Stimulated activated CD4-positive, alpha-beta T cell treated with anti-CD3 and anti-CD28 coated beads, Interleukin-4, amount 100 ng/mL, for 48 hours (primary cell): ENCODE measurements around the gene EP300.
"Not testable (repeated sequence)": the region's sequence is repeated elsewhere in the genome, so short reads cannot be mapped to it uniquely, and the experiment has no call there.

ENCODE experiments used
- DNase-seq, 2 donors: peaks; one replicate each; pipeline ENCODE4 v3.0.0-alpha.2; 2020; ENCODE audit warnings: low read depth in 2 of 2

Gene EP300

DNA sequence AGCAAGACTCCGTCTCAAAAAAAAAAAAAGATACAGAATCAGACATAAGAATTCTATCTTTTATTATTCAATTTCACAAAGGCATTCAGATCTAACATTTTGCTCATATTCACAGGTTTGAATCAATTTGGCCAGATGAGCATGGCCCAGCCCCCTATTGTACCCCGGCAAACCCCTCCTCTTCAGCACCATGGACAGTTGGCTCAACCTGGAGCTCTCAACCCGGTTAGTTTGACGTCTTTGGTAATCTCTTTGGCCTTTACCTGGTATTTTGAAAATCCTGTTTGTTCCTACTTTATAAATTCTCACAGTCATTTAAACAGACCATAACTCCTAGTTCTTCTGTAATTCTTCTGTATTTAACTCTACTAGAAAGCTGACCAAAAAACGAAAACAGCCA is 55.3 kb downstream of the EP300 start:
- no peak for DNase-seq

DNA sequence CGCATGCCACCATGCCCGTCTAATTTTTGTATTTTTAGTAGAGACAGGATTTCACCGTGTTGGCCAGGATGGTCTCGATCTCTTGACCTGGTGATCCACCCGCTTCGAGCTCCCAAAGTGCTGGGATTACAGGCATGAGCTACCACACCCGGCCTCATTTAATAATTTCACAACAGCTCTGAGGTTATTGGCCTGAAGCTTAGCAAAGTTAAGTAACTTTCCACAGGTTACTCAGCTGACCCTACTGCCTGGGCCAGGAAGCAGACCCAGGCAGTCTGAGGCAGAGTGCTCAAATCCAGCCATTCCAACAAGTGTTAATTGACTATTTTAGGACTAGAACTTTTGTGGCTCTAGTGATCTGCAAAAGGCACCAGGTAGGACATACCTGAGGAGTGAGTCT is 60.5 kb downstream of the EP300 start:
- DNase-seq, result no peak

GRCh38 chr22:41157083-41157482 is 64.7 kb downstream of the EP300 start:
- no peak for DNase-seq

DNA sequence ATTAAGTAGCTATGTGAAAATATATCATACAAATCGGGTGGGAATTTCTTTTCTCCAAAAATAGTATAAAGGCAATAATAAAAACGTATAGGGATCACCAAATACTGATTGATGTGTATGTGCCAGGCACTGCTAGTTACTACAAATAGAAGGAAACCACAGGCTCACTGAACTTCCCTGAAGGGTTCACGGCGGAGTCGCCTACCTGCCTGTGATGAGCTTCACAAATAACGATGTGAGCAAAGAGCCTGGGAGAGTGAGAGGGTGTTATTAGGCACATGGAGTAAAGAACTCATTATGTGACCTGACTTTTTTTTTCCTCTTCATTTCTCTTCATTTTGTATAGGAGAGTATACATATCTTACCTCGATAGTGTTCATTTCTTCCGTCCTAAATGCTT is 76.8 kb downstream of the EP300 start:
- DNase-seq, result no peak

- DNase-seq, result no peak
These were observed 79.6 kb downstream of the EP300 start for GRCh38 chr22:41171996-41172395.

GRCh38 chr22:41175546-41175945 is 83.2 kb downstream of the EP300 start:
- no peak for DNase-seq

GRCh38 chr22:41177040-41177621 is 84.7 kb downstream of the EP300 start:
- DNase-seq, result no peak

GRCh38 chr22:41177622-41178424 is 85.4 kb downstream of the EP300 start:
- no peak for DNase-seq

DNA sequence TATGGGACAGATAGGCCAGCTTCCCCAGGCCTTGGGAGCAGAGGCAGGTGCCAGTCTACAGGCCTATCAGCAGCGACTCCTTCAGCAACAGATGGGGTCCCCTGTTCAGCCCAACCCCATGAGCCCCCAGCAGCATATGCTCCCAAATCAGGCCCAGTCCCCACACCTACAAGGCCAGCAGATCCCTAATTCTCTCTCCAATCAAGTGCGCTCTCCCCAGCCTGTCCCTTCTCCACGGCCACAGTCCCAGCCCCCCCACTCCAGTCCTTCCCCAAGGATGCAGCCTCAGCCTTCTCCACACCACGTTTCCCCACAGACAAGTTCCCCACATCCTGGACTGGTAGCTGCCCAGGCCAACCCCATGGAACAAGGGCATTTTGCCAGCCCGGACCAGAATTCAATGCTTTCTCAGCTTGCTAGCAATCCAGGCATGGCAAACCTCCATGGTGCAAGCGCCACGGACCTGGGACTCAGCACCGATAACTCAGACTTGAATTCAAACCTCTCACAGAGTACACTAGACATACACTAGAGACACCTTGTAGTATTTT is 86.1 kb downstream of the EP300 start:
- no peak for DNase-seq

DNA sequence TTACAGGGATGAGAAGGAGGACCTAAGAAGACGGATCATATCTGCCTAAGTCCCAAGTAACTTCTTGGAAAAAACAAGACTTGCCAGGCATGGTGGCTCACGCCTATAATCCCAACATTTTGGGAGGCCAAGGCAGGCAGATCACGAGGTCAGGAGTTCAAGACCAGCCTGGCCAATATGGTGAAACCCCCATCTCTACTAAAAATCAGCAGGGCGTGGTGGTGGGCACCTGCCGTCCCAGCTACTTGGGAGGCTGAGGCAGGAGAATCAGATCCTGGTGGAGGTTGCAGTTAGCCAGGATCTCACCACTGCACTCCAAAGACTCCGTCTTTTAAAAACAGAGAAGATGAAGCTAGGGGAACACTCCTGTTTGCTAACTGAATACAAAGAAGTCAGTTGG is 88.0 kb downstream of the EP300 start:
- not testable (repeated sequence) for DNase-seq

- DNase-seq, result no peak
These were observed 88.5 kb downstream of the EP300 start for GRCh38 chr22:41180926-41181325.

GRCh38 chr22:41181349-41182241 is 89.2 kb downstream of the EP300 start:
- no peak for DNase-seq

DNA sequence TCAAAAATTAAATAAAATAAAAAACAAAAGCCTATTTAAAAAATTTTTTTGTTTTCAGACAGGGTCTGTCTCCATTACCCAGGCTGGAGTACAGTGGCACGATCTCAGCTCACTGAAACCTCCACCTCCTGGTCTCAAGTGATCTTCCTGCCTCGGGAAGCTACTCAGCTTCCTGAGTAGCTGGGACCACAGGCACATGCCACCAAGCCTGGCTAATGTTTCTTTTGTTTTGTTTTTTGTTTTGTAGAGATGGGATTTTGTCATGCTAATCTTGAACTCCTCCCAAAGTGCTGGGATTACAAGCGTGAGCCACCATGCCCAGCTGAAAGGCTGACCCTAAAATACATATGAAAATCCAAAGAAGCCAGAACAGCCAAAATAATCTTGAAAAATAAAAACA is 92.3 kb downstream of the EP300 start:
- no peak for DNase-seq

GRCh38 chr22:41191467-41191866 is 99.1 kb downstream of the EP300 start:
- no peak for DNase-seq

GRCh38 chr22:41193829-41194228 is 101.4 kb downstream of the EP300 start:
- no peak for DNase-seq

- DNase-seq, result peak; percentile 73 to 78
These were observed 104.9 kb downstream of the EP300 start for GRCh38 chr22:41197038-41197972.

DNA sequence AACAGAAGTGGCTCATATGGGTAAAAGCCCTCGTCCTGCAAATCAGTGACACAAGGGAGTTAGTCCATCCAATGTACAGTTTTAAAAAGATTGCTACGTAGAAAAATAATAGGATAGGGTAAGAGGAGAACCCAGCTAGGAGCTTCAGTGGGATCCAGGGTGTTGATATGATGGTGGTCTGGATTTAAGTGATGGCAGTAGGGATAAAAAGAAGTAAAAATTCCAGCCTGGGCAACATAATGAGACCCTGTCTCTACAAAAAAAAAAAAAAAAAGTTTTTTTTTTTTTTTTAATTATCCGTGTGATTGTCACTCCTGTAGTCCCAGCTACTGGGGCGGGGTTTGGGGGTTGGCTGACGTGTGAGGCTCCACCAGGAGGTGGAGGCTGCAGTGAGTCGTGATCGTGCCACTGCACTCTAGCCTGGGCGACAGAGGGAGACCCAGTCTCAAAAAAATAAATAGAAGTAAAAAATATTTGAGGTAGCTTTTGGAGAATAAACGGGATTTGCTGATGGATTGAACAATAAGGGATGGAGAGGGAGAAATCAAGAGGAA is 105.7 kb downstream of the EP300 start:
- peak; percentile 42 to 64 for DNase-seq

DNA sequence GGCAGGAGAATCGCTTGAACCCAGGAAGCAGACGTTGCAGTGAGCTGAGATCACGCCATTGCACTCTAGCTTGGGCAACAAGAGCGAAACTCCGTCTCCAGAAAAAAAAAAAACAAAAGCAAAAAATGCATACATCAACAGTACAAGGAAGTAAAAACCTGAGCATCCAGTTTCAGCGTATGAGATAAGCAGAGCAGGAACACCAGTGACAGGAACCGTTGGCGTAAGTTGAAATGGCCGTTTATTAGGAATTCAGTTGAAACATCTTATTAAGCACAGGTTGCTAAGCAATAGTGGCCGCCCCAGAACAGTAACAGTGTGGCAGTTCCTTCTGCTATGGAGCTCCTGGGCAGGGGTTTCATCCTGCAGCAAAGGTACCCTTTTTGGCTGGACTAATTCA is 108.7 kb downstream of the EP300 start:
- no peak for DNase-seq

- DNase-seq, result no peak
These were observed 110.7 kb downstream of the EP300 start for GRCh38 chr22:41203118-41203517.

- no peak for DNase-seq
These were observed 111.7 kb downstream of the EP300 start for GRCh38 chr22:41204066-41204465.
